GM18861 (cell line): Measurements from ENCODE around the gene PIAS2.
A peak's percentile ranks its signal among the peaks of the same experiment; 100 is the strongest.
"Not testable (repeated sequence)": the region's sequence is repeated elsewhere in the genome, so short reads cannot be mapped to it uniquely, and the experiment has no call there.

ENCODE experiments used
- ATAC-seq: cut with Tn5 transposase; IDR thresholded peaks from one replicate; pipeline ENCODE4 v1.9.1; 2021; ENCODE audit not compliant: unreplicated experiment

PIAS2 gene

DNA sequence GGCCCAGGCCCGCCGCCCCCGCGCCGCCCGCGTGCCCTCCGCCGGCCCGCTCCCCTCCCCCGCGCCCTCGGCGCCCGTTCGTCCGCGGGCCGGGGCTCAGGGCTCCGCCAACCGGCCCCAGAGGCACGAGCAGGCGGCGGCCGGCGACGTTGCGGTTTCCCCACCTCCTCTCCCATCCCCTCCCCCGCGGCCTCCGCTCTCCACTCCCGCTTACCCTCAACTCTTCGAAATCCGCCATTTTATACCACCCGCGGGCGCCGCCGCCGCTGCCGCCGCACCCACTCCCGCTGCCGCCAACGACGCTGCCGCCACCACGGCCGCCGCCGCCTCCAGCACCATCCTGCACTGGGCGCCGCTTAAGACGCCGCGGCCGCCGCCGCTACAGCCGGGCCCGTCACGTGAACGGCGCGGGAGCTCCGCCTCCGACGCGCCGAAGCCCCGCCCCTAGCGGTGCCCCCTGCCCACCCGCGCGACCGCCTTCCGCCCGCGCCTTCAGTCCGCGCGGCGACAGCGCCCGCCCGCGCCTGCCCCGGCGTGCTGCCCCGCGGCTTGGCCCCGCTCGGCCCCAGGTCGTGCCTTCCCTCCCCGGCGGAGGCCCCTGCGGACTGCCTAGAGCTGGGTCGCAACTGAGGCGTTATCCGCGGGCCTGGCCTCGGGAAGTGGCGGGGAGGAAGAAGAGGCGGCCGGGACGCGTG, at the start of gene PIAS2, which contains the start of gene KATNAL2:
Gene PIAS2 (minus strand): TSS at position 400 of the 695 bp plus-strand sequence. CDS start 162 bp downstream, at position 238.
Gene KATNAL2 (plus strand): TSS at position 495 of the 695 bp plus-strand sequence. CDS start 29,271 bp downstream, outside the sequence.
- peak; percentile 80 for ATAC-seq

DNA sequence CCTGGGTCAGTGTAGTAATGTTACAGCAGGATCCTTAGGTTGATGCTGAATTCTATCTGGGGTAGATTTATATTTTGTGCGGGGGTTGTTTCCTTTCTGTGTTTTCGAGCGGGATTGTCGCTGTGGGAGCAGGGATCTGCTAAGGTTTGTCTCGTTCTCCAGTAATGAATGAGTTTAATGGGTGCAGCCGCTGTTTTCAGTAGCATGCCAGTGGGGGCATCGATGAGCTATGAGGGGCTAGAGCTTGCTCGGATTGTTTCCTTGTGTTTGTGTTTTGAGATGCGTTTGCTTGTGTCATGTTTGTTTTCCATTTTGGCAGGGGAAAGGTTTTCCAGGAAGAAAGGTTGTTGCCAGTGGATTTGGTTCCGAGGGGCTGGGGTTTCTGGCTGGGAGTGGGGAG, 49.0 kb upstream of the PIAS2 start:
- ATAC-seq: not testable (repeated sequence)

DNA sequence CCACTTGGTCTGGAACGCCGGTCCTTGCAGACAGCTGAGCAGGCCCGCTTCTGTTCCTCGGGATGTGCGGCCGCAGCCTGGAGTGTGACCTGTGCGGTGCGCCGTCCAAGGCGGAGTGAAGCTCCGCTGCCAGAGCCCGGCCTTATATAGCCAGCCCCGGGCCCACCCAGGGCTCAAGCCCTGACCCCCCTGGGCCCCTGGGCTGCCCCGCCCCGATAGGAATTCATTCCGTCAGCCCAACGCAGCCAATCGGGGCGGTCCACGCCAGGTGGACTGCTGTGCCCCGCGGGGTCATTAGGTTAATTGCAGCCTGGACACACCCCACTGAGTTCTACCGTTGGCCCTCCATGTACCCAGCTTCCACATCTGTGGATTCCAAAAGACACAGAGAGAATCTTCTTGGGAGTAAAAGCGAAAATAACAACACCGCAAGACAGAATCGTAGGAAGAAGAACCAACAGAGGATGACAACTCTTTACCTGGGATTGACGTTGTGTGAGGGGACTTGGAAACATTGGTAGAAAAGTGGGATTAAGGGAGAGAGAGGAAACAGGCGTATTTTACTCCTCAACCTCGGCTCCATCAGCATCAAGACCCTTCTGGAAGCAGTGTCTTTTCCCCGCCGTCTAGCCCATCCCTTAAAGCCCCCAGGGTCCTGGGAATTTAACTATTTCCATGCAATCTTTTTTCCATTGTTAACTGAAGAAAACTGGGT, 47.4 kb upstream of the PIAS2 start:
- not testable (repeated sequence) for ATAC-seq

DNA sequence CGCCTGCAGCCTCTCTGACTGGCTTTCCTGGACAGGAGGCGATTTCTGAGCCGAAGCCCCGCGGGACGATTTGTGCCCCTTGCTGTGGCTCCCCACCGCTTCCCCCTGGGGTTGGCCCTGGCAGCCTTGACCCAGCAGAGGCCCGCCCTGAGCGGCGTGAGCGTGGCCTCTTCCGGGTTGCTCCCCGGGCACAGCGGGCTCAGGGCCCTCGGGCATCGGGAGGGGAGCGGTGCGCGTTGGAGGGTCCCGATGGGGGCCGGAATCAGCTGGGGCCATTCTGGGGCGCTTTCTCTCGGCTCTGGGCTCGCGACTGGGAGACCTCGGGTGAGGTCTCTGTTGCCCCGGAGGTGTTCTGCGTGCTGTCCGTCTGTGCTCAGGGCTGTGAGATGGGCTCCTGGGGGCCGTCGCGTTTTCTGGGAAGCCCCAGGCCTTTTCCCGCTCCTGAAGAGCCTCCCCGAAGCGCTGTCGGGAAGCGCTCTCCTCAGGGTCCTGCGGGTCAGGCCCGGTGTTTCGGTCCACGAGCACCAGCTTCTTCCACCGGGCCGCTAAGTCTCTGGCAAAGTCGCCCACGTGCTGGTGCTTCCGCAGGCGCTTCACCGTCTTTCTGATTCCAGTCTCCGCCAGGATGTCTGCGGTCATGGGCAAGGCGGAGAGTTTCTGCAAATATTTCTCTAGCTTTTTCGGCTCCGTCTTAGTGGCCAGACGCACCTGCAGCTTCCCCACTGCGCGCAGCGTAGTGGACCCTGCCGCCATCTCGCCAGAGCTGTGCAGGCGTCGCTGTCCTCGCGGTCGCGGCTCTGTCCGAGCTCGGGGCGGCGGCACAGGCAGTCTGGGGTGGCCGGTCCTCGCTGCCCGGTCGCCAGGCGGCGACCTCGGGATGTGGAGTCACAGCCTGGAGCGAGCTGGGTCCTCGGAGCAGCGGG, 46.6 kb upstream of the PIAS2 start:
- ATAC-seq: not testable (repeated sequence)

GRCh38 chr18:46958209-46958608, 40.9 kb upstream of the PIAS2 start:
- ATAC-seq: no peak

GRCh38 chr18:46953195-46953594, 35.9 kb upstream of the PIAS2 start:
- no peak for ATAC-seq

DNA sequence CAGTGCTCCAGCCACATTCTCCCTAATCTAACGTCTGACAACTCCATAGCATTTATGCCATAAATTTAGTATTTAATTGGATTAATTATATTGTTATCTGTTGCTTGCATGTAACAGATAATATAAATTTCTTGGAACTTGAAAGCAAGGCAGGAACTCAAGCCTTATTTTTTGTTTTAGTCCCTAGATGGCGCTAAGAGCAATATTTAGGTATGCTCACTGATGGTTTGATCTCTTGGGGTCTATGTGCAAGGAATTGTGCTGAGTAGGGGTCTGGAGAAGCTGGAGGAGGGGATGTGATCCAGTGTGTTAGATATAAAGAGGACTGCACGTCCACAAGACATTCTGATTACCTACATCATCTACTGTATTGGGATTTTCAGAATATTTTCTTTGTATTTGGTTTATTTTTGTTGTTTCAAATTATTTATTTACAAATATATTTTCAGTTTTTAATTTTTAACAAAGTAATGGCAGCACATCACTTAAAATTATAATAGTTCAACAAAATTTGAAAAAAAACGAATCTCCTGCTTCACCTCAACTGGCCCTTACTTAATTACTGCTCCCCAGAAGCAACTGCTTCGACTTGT, 32.9 kb upstream of the PIAS2 start:
- ATAC-seq: no peak

- ATAC-seq: peak; percentile 93
Measured at GRCh38 chr18:46946656-46947282, 29.5 kb upstream of the PIAS2 start.

DNA sequence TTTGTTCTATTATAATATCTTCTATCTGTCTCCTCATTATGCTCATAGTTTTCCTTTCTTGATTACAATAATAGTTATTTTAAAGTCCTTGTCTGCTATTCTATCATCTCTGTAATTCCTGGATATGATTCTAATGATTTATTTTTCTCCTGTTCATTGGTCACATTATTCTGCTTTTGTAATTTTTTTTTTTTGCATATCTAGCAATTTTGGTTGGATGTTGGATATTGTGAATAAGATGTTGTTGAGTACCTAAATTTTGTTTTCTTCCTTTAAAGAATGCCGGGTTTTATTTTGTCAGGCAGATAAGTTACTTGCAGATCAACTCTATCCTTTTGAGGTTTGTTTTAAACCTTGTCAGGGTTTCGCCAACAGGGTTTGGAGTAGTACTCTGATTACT, 25.3 kb upstream of the PIAS2 start:
- ATAC-seq: no peak

DNA sequence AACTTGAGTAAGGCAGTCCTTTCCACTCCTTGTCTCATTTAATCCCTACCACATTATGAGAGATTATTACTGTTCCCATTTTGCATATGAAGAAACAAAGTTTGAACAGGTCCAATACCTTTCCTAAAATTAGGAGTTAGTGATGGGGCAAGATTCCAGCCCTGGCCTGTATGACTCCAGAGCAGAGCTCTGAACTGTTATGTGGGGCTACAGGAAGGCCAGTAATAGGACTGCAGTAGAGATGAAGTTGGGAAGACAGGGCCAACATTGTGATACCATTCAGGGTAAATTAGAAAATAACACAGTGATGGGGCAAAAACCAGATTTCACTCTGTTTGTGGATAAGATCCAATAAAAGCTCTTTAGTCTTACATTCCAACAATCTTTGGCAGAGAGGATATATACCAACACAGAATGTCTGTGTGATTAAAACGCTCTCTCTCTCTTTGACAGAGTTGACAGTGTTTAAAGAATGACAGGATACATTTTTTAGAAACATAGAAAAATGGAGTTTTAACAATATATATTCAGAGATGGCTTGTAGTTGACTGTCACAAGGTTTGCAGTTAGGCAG, 22.8 kb upstream of the PIAS2 start:
- ATAC-seq: no peak

DNA sequence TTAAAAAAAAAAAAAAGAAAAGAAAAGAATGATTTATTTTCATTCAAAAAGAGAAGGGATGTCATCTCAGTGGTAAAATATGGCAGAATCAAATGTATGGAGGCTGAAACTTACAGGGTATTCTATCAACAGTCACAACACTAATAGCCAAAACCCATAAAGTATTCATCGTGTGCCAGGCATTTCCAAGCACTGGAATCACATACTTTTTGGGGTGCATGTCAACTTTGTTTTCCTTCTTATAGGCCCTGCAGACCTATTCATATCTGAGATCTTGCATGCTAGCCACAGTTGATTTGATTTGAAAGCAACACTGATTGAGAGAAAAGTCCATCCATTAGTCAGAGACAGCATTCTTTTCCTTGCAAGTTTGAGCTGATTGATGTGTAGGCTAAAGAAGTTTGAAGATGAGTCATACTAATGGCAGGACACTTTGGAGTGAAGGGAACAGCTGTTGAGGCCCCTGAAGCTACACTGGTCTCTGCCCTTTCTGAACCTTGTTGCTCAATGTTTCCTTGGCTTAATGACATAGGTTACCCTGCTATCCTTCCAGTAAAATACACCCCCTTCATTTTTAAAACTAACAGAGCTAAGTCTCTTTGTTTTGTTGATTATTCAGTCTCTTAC, 22.1 kb upstream of the PIAS2 start:
- no peak for ATAC-seq

DNA sequence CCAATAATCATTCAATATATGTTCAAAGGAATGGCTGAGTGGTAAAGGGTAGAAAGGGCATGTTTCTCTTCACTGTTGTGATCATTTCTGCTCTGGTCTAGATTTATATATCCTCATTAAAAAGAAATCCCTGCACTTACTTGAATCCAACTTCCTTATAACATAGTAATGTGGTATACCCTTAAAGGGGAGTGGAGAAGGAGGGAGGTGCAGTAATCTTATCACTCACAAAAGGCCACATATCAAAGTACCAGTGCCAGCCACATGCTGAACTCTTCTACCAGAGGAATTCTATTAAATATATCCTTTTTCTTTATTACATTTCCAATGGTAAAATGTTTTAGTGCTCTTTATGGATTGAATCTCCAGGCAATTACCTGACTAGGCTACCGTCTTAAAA, 3.3 kb upstream of the PIAS2 start:
- ATAC-seq: no peak

GRCh38 chr18:46920067-46920466, 2.8 kb upstream of the PIAS2 start:
- ATAC-seq: no peak

GRCh38 chr18:46917803-46918600, 695 bp upstream of the PIAS2 start:
- peak; percentile 6 for ATAC-seq

- peak; percentile 7 for ATAC-seq
Measured at GRCh38 chr18:46916551-46917107, 678 bp downstream of the PIAS2 start.

- ATAC-seq: no peak
Measured at GRCh38 chr18:46915800-46916550, 1.3 kb downstream of the PIAS2 start.

- ATAC-seq: no peak
Measured at GRCh38 chr18:46910856-46911255, 6.5 kb downstream of the PIAS2 start.

DNA sequence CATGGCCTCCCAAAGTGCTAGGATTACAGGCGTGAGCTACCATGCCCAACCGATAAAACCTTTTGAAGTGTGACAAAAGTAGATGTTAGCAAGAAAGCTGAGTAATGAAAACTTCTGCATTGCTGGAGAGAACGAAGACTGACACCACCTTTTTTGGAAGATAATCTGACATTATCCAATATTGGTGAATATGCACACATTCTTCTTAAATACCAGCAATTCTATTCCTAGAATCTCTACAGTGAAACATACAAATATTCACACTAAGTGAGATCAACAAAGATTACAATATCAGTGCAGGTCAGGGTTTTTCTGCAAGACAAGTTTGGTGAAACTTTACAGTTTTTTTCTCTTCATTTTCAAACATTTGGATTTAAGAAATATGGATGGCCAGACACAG, 7.8 kb downstream of the PIAS2 start:
- ATAC-seq: no peak
